ENCODE data around the gene ARHGEF38. TPM values are rescaled to one million over a fixed set of nuclear protein-coding genes. Genes with fewer than 3 reads are reported as not detected.

ARHGEF38 gene
- total RNA-seq, 4 donors from 2014 or later, result 0.13 to 0.29 TPM; not detected in 2

DNA sequence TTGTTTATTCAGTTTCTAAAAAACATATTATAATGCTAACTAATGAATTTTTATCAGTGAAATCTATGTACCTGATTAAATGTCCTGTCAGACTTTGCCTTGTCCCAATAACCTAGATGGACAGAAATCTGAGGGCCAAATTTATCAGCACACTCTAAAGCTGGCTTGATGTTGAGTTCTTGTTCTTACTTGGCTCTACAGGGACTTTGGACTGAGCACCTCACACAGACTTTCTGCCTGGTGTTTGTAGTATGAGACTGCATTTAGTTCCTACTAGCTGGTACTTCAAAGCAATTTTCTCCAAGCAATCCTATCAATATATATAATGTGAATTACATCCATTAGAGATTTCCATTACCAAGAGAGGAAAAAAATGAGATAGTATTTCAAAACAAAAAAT lies 118.3 kb downstream of the ARHGEF38 start:
- no peak overlapping the region for H3K4me3 ChIP-seq
- DNase-seq, result no peak
- intact Hi-C loops (cut with DNase I), result no loop called here
- no peaks in the 10 kb centered on the region for H3K27me3 ChIP-seq
- TF ChIP-seq, protein P1, sequence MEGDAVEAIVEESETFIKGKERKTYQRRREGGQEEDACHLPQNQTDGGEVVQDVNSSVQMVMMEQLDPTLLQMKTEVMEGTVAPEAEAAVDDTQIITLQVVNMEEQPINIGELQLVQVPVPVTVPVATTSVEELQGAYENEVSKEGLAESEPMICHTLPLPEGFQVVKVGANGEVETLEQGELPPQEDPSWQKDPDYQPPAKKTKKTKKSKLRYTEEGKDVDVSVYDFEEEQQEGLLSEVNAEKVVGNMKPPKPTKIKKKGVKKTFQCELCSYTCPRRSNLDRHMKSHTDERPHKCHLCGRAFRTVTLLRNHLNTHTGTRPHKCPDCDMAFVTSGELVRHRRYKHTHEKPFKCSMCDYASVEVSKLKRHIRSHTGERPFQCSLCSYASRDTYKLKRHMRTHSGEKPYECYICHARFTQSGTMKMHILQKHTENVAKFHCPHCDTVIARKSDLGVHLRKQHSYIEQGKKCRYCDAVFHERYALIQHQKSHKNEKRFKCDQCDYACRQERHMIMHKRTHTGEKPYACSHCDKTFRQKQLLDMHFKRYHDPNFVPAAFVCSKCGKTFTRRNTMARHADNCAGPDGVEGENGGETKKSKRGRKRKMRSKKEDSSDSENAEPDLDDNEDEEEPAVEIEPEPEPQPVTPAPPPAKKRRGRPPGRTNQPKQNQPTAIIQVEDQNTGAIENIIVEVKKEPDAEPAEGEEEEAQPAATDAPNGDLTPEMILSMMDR (IDR thresholded peaks at IDR 0.05), result no peak
- no peak for TF ChIP-seq POLR2A (IDR thresholded peaks at IDR 0.05)
- no peaks in the 10 kb centered on the region for H3K4me1 ChIP-seq
- no peaks in the 10 kb centered on the region for H3K9me3 ChIP-seq
- no peak overlapping the region for H3K27ac ChIP-seq
- no peaks in the 10 kb centered on the region for H3K36me3 ChIP-seq

DNA sequence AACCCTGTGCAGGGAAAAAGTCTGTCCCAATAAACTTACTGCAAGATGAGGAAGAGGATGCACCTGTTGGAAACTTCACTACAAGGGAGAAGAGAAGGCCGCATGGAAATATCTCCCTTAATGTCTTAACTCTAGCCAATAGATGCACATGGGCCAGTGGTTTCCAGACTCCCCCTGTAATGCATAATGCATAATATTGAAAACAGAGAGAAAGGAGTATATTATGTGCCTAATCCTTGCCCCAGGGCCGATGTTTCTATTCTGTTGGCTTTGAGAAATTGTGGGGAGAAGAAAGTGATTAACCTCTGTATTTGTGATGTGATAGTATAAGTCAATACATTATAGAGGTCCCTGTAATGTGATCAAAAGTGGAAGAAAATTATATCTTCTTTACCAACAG lies 118.9 kb downstream of the ARHGEF38 start:
- Histone ChIP-seq H3K27me3 (no peaks in the 10 kb centered on the region), H3K4me1 (no peaks in the 10 kb centered on the region), H3K27ac (no peak overlapping the region), H3K9me3 (no peaks in the 10 kb centered on the region), H3K36me3 (no peaks in the 10 kb centered on the region), H3K4me3 (no peak overlapping the region)
- 56 to 81% methylated on average over 2 of the region's 2 CpGs for WGBS, 2 donors
- DNase-seq, result no peak
- intact Hi-C loops (cut with DNase I), result no loop called here
- no peak for TF ChIP-seq POLR2A (IDR thresholded peaks at IDR 0.05)
- TF ChIP-seq, protein P1 (IDR thresholded peaks at IDR 0.05), result no peak

DNA sequence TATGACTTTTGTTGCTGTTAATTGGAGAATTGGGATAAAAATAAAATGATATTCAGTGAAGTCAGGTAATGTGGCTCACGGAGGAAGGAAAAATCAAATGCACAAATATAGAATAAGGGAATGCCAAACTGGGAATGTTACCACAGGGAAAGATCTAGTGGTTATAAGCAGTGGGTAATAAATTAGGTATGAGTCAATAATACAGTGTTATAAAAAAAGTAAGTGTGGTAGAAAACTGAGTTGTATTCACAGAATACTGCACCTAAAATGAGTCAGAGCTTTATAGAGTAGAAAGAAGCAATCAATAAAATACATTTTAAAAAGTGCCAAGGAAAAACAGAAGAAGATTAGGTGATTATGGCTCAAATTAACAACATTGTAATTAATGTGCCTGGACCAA lies 121.6 kb downstream of the ARHGEF38 start:
- WGBS, 2 donors, result 77 to 100% methylated on average over 1 of the region's 1 CpG
- Histone ChIP-seq H3K27me3 (no peaks in the 10 kb centered on the region), H3K9me3 (no peaks in the 10 kb centered on the region), H3K4me3 (no peak overlapping the region), H3K27ac (no peak overlapping the region), H3K4me1 (no peaks in the 10 kb centered on the region), H3K36me3 (no peaks in the 10 kb centered on the region)
- intact Hi-C loops (cut with DNase I), result no loop called here
- no peak for DNase-seq
- TF ChIP-seq, protein P1 (IDR thresholded peaks at IDR 0.05), result no peak
- no peak for TF ChIP-seq POLR2A (IDR thresholded peaks at IDR 0.05)

DNA sequence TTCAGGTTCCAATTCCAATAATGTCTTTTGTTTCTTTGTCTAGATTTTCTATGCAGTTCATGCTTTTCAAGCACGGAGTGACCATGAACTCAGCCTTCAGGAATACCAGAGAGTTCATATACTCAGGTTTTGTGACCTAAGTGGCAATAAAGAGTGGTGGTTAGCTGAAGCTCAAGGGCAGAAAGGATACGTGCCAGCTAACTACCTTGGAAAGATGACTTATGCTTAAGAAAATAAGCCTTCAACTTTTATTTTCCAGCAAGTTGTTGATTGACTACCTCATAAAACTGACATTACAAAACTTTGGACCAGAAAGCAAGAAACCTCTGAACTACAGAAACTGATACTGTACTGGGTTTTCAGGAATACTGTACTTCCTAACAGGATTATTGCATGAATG lies 125.3 kb downstream of the ARHGEF38 start:
- Histone ChIP-seq H3K36me3 (peaks cover 0 to 13% (median 0%) of the 10 kb centered on the region in 3 donors), H3K27me3 (no peaks in the 10 kb centered on the region), H3K4me1 (peaks cover 0 to 2% (median 0%) of the 10 kb centered on the region in 3 donors), H3K27ac (no peak overlapping the region), H3K9me3 (no peaks in the 10 kb centered on the region), H3K4me3 (no peak overlapping the region)
- DNase-seq, result no peak
- 63 to 96% methylated on average over 2 of the region's 2 CpGs for WGBS, 2 donors
- TF ChIP-seq POLR2A (IDR thresholded peaks at IDR 0.05), result no peak
- TF ChIP-seq, protein P1 (IDR thresholded peaks at IDR 0.05), result no peak
- intact Hi-C loops (cut with DNase I), result no loop called here

DNA sequence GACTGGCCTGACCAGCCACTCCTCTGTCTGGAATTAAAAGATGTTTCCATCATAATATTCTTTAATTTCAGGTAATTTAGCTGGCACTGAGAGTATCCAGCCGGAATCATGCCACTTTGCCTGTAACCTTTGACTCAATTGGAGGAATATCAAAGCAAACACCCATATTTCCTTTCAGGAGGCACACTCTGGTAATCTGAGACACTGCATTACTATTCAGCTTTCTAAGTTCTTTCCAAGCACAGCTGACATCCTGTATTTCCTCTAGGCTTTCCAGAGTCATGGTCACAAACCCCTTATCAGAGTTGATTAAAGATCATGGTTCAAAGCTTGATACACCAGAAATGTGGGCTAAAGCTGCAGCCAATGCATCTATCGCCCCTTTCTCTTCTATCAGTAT lies 126.8 kb downstream of the ARHGEF38 start:
- intact Hi-C loops (cut with DNase I), result no loop called here
- 65 to 69% methylated on average over 2 of the region's 2 CpGs for WGBS, 2 donors
- peaks cover 0 to 22% (median 0%) of the 10 kb centered on the region in 3 donors for H3K36me3 ChIP-seq
- no peaks in the 10 kb centered on the region for H3K9me3 ChIP-seq
- no peak overlapping the region for H3K4me3 ChIP-seq
- DNase-seq, result no peak
- H3K4me1 ChIP-seq, result peaks cover 0 to 13% (median 0%) of the 10 kb centered on the region in 3 donors
- H3K27me3 ChIP-seq, result no peaks in the 10 kb centered on the region
- TF ChIP-seq, protein P1 (IDR thresholded peaks at IDR 0.05), result no peak
- no peak overlapping the region for H3K27ac ChIP-seq
